GM15510 (cell line): Measurements from ENCODE around the gene GLDN.

ENCODE experiments used
- POLR2A ChIP-seq: IDR thresholded peaks from 3 replicates; pipeline ENCODE4 v1.6.1; 2011; ENCODE audit warnings: borderline replicate concordance; ENCODE audit not compliant: insufficient read length; ENCODE audit errors: extremely low read depth

The GLDN gene

DNA sequence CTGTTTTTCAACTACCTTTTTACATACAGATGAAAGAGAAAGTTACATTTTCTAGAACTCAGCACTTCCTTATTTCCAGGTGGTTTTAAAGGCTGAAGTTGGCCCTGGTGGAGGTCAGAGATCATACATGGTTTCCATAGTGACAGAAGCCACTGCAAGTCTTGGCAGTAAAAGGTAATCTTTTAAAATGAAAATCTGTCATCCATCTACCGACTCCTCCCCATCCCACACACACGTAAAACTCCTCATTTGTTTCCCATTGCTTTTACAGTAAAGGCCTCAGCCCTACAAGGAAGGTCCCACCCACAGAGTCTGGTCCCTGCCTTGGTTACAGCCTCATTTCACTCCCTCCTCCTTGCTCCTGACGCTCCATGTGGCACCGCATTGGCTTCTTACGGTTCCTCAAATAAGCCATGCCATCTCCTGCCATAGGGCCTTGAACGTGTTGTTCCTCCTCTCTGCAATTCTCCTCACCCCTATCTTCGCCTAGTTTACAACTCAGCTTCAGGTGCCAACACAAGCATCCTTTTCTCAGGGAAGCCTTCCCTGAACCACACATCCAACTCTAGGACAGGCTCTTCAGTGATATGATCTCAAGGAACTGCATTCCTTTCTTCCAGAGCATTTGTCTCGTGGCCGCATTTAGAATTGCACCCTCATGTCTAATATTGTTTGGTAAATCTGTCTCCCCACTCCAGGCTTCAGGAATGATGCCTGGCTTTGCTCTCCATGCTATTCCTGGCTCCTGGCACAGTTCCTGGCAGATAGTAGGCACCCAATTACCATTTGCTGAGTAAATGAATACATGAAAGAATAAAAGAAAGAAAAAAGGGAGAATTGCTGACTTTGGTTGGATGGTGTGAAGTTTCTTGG lies 5.7 kb upstream of the GLDN start:
- TF ChIP-seq POLR2A, result no peak

- no peak for TF ChIP-seq POLR2A
Observed at GRCh38 chr15:51338496-51338895, 3.0 kb upstream of the GLDN start, which contains the start of gene CYP19A1. TSS of gene CYP19A1 (minus strand) at chr15:51338596. CDS start at chr15:51242912, 95,684 bp downstream.

DNA sequence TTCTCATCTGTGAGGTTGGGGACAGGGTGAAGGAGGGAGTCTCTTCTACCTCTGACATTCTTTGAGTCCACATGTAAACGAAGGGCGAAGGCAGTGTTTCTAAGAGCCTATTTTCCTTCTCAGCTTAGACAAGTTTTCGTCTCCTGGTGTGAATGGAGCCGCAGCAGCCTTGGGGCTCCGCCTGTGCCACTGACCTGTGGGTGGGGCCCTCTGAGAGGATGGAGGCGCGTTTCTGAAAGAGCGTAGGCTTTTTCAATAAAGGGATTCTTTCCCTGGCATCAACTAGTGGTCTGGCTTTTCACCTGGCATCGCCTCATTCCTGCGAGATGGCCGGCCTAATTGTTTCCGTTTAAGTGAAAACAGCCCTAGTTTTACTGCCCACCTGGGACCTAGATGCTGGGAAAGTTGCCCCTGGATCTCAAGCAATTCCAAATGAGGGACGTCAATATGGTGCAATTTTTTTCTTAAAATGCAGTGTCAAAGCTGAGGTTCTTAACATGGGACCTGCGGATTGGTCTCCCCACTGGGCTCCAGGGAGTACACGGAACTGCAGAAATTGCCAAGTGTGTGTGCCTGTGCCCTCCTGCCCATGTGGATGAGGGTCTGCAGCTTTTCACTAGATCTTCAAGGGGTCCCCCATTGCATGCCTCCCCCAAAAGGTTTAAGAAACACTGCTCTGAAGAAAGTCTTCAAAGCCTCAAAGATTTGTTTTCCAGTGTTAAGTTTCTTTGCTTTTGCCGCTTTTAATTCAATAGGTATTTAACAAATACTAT lies 958 bp downstream of the GLDN start:
- no peak for TF ChIP-seq POLR2A

DNA sequence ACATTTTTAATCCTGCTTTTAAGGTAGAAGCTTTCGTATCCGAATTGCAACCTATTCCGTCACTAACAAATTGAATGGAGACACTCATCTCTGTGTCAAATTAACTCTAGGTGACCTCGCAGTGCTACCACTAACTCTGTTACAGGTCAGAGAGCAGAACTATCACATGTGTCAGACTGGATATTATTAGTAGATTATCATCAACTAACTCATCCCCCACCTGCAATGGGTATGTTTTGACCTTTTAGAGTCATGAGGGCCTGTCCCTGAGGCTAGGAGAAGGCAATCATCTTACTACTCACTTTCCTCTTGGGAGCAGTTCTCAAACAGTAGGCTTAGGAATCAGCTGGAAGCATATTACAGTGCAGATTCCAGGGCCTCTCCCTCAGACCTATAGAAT lies 2.0 kb downstream of the GLDN start:
- no peak for TF ChIP-seq POLR2A

- TF ChIP-seq POLR2A, result no peak
Observed at GRCh38 chr15:51346136-51346535, 4.7 kb downstream of the GLDN start.

DNA sequence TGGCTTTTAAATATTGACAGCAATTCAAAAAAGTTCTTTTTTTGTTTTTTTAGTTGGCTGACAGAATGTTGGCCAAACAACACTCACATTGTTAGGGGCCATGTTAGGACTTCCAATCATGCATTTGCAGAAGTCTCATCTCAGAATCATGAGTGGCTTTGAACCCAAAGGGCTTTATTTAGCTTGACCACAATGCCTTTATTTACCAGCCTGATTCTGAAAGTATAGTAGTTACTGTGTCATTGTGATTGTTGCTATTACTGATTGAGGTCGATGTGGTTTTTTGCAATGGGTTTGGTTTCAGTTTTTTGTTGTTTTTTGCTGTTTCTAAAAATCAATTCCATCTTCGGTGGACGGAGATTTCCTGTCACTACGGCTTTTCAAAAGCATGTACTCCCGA lies 7.2 kb downstream of the GLDN start:
- TF ChIP-seq POLR2A, result no peak

- no peak for TF ChIP-seq POLR2A
Observed at GRCh38 chr15:51349156-51349844, 7.8 kb downstream of the GLDN start.

GRCh38 chr15:51350723-51351122 lies 9.3 kb downstream of the GLDN start:
- no peak for TF ChIP-seq POLR2A

DNA sequence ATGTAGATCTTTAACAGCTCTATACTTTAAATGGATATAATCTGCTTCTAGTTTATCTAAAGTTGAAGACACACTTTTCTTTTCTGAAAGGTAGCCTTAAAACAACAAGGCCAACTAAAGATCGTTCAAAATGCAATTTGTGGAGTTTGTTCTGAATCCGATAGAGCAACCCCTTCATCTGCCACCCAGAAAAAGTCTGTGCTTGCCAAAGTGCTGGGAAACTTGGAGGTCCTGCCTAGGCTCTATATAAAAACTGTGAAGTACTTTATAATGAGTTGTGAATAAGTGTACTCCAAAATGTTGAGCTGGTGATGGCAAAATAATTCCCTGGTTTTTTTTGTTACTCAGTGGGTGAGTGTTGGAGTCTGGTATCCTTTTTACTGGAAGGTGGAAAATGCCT lies 12.5 kb downstream of the GLDN start:
- TF ChIP-seq POLR2A, result no peak

GRCh38 chr15:51355096-51355495 lies 13.6 kb downstream of the GLDN start:
- TF ChIP-seq POLR2A, result no peak

GRCh38 chr15:51356147-51356546 lies 14.7 kb downstream of the GLDN start:
- TF ChIP-seq POLR2A, result no peak

GRCh38 chr15:51356983-51357382 lies 15.5 kb downstream of the GLDN start:
- no peak for TF ChIP-seq POLR2A

DNA sequence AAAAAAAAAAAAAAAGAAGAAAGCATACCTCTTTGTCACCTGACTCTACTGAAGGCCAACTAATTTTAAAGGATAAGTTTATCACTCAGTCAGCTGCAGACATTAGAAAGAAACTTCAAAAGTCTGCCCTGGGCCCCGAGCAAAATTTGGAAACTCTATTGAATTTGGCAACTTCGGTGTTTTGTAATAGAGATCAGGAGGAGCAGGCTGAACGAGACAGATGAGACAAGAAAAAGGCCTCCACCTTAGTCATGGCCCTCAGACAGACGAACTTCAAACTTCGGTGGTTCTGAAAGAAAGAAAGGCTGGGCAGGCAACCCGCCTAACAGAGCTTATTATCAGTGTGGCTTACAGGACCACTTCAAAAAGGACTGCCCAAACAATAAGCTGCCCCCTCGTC lies 18.5 kb downstream of the GLDN start:
- no peak for TF ChIP-seq POLR2A

DNA sequence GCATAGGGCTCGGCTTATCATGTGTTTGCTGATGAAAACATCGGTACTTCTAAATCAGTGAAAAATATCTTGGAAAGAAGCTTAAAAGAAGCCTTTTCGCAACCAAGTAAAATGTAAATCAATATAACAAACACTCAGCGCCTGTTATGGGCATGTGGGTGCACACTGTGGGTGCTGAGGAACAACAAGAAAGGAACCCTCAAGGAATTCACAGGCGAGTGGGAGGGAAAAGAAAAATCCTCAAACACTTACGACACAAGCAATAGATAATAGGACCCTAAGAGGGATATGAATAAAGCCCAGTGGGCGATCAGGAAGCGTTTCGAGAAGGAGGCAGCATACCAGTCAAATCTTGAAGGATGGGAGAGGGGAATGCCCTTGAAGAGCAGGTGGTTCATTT lies 21.9 kb downstream of the GLDN start:
- TF ChIP-seq POLR2A, result no peak

DNA sequence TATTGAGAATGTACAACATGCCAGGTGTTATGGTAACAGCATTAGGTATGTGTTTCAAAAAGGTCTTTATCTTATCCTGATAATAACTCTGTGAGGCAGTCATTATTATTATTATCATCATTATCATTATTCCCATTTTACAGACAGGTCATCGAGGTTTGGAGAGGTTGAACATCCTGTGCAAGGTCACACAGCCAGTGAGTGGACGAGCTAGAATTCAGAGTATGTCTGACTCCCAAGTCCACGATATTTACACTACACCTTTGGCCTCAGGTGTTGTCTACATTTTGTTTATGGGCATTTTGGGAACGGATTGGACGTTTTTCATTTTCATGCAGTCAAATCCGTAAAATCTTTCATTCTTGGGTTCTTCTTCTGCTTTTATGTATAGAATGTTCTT lies 24.0 kb downstream of the GLDN start:
- TF ChIP-seq POLR2A, result no peak

DNA sequence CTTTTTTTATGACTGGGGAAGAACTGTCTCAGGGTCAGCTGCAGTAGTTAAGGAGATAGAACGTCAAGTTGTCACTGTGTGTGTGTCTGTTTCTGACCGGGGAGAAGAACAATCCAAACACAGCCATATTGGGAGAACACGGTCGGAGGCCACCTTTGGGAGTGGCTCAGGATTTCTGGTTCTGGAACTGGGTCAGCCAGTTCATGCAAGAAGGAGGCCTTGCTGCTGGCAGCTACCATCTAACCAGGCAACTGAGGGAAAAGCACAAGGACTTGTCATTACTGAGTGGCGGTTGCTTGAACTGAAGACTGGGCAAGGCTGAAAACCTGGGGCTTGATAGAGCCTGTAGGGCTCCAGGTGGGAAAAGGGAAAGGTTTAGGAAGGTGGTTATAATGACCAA lies 24.6 kb downstream of the GLDN start:
- no peak for TF ChIP-seq POLR2A

DNA sequence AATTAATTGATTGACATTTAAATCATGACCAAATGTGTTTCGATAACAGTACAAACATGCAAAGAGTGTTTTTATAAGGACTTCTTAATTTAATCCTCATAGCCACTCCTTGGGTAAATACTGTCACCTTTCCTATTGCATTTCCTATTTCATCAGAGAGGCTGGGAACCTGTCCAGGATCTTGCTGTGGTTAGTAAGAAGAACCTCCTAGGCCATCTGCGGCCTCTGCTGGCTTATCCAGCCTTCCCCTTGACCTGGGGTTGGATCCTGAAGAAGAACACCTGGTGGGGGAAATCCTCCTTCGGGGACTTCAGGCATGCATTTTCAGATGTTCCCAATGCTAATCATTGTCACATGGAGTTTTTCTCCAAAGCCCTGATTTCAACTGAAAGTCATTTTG lies 25.5 kb downstream of the GLDN start:
- TF ChIP-seq POLR2A, result no peak
